HepG2 (cell line): ENCODE data around the gene ZNF865. TPM values are rescaled to one million over a fixed set of nuclear protein-coding genes. Genes with fewer than 3 reads are reported as not detected.

ENCODE experiments used
- ATAC-seq: fragments of 200-7000 bp; cut with Tn5 transposase; 3 replicates; pipeline ENCODE4 v1.9.1; 2020; ENCODE audit warnings: mild to moderate bottlenecking, moderate library complexity
- BruUV-seq: library from RNA; stranded (reverse); fragments of 400-500 nt; replicated peaks from 2 replicates; lab custom pipeline; 2021; lab: Mats Ljungman, UMichigan
- CTCF ChIA-PET: fragments of 300-600 bp; formaldehyde crosslinking; extraction: SDS; loops from one replicate; lab custom pipeline; 2021; ENCODE audit warnings: low total read pairs, inconsistent platforms, low intra/inter-chr PET ratio; lab: Yijun Ruan, JAX
- POLR2A ChIA-PET: fragments of 350-600 bp; sonication (Branson Sonifier 250); formaldehyde crosslinking; loops from one replicate; lab custom pipeline; 2020; ENCODE audit warnings: antibody characterized with exemption, inconsistent platforms; lab: Yijun Ruan, JAX
- DNase-seq: peaks from one replicate; pipeline ENCODE4 v3.0.0-alpha.2; 2015; ENCODE audit warnings: low spot score
- FAIRE-seq: peaks from 3 replicates; lab custom pipeline; 2011; peaks lifted over from hg19 to GRCh38; lab: Jason Lieb, UNC
- H2AFZ ChIP-seq: one replicate; pipeline ENCODE4 v1.6.1; 2011; ENCODE audit warnings: low read length, inconsistent platforms
- H3K27ac ChIP-seq: fragments of 300-600 bp; 3 replicates; pipeline ENCODE4 v1.8.0; 2011; ENCODE audit warnings: mixed run types, mild to moderate bottlenecking, mixed read lengths, low read length, inconsistent platforms; ENCODE audit not compliant: insufficient read depth; ENCODE audit errors: extremely low read length
- H3K27me3 ChIP-seq, 2 experiments: fragments of 200-600 bp in 1 of 2; 2 replicates in 1 of 2; 3 replicates in 1 of 2; pipeline versions ENCODE4 v1.6.0 to v1.8.0; 2011; ENCODE audit warnings: low read length in 2 of 2, mild to moderate bottlenecking in 2 of 2, moderate library complexity in 2 of 2, inconsistent platforms in 1 of 2; ENCODE audit not compliant: insufficient read depth in 2 of 2, control insufficient read depth in 1 of 2
- H3K36me3 ChIP-seq, 2 experiments: fragments of 200-600 bp in 1 of 2; replicated peaks in 1 of 2; 2 replicates in 1 of 2; 3 replicates in 1 of 2; pipeline versions ENCODE4 v1.5.1 to v1.8.0; 2011; ENCODE audit warnings: low read length in 2 of 2, inconsistent platforms in 1 of 2; ENCODE audit not compliant: insufficient read depth in 2 of 2, control insufficient read depth in 1 of 2
- H3K4me1 ChIP-seq: 2 replicates; pipeline ENCODE4 v1.5.1; 2012; ENCODE audit warnings: low read length, inconsistent platforms; ENCODE audit not compliant: insufficient read depth
- H3K4me2 ChIP-seq: 2 replicates; pipeline ENCODE4 v1.6.0; 2011; ENCODE audit warnings: low read depth, low read length, inconsistent platforms
- H3K4me3 ChIP-seq, 3 experiments: fragments of 200-600 bp in 1 of 3; sonication (generic), shearing (Covaris generic) in 1 of 3; replicated peaks in 1 of 3; 2 replicates each; pipeline ENCODE4 v1.5.1; 2011 to 2016; ENCODE audit warnings: low read length in 3 of 3, inconsistent platforms in 2 of 3, low read depth in 2 of 3, mild to moderate bottlenecking in 2 of 3, control low read depth in 1 of 3, mixed read lengths in 1 of 3; ENCODE audit not compliant: insufficient read depth in 1 of 3
- H3K79me2 ChIP-seq: one replicate; pipeline ENCODE4 v1.6.1; 2011; ENCODE audit warnings: low read length, inconsistent platforms; ENCODE audit not compliant: insufficient read depth
- H3K9ac ChIP-seq: 2 replicates; pipeline ENCODE4 v1.6.0; 2011; ENCODE audit warnings: mild to moderate bottlenecking, low read depth, low read length, inconsistent platforms; ENCODE audit not compliant: insufficient read depth
- H3K9me3 ChIP-seq: 2 replicates; pipeline ENCODE4 v1.5.1; 2012; ENCODE audit warnings: mild to moderate bottlenecking, low read length
- H4K20me1 ChIP-seq: 2 replicates; pipeline ENCODE4 v1.6.0; 2011; ENCODE audit warnings: inconsistent platforms, mild to moderate bottlenecking, low read length, moderate library complexity; ENCODE audit not compliant: insufficient read depth
- CEBPB ChIP-seq: IDR thresholded peaks from 2 replicates; pipeline ENCODE4 v1.6.1; 2011; ENCODE audit warnings: low read depth, low read length, improper control_type of control experiment, borderline replicate concordance
- CEBPG ChIP-seq: IDR thresholded peaks from 2 replicates; pipeline ENCODE4 v1.6.1; 2016
- FOXA1 ChIP-seq, 2 experiments: fragments of 450-650 bp in 1 of 2; sonication (generic) in 1 of 2; formaldehyde crosslinking in 1 of 2; IDR thresholded peaks; 2 replicates each; pipeline versions ENCODE4 v1.4.0 to v1.6.1; 2016 to 2020; ENCODE audit warnings: missing genetic modification reagents in 1 of 2
- FOXA3 ChIP-seq: IDR thresholded peaks from 2 replicates; pipeline ENCODE4 v1.6.1; 2016; ENCODE audit warnings: missing genetic modification reagents, missing compliant biosample characterization
- MEF2D ChIP-seq: sonication (generic); formaldehyde crosslinking; IDR thresholded peaks from 2 replicates; pipeline ENCODE4 v1.5.1; 2020; ENCODE audit warnings: mild to moderate bottlenecking, missing genetic modification reagents
- TEAD3 ChIP-seq: optimal IDR thresholded peaks from 2 replicates; pipeline ENCODE3; 2016; ENCODE audit warnings: borderline replicate concordance
- ZNF30 ChIP-seq: sonication (generic); formaldehyde crosslinking; IDR thresholded peaks from 2 replicates; pipeline ENCODE4 v1.5.0; 2020; ENCODE audit warnings: mild to moderate bottlenecking, missing genetic modification reagents
- WGBS: methylation state at CpG from one replicate; pipeline ENCODE4 v1.1.6; 2017; ENCODE audit warnings: low lambda C conversion rate; 5-methylcytosine and 5-hydroxymethylcytosine counted together
- in situ Hi-C: cut with HindIII; loops from 2 replicates; pipeline ENCODE4 v1.10.0; 2017; ENCODE audit warnings: low pct_unique_long_range_greater_than_20kb; ENCODE audit not compliant: extremely low pct_ligation_motif_present
- intact Hi-C: fragments of 100-400 bp; cut with micrococcal nuclease; formaldehyde crosslinking; loops from one replicate; pipeline ENCODE4 v1.10.0; 2022; ENCODE audit not compliant: unreplicated experiment
- polyA plus RNA-seq, 8 experiments: library from polyadenylated mRNA; depleted of rRNA in 3 of 8; stranded (reverse) in 7 of 8; unstranded in 1 of 8; fragments of >200 nt; fragmentation: Illumina TruSeq in 4 of 8; extraction: Trizol in 4 of 8; gene quantifications; 2 replicates each; pipeline versions ENCODE4 v1.2.1 to v1.2.3, GENCODE V29; 2011 to 2016; ENCODE audit warnings: low read depth in 4 of 8, missing spikeins in 1 of 8, mixed read lengths in 1 of 8; ENCODE audit not compliant: insufficient read depth in 1 of 8
- total RNA-seq, 5 experiments: library from RNA; depleted of rRNA; stranded (reverse); fragments of >200 nt; fragmentation: Illumina TruSeq; extraction: Trizol; gene quantifications; 2 replicates each; pipeline ENCODE4 v1.2.3, GENCODE V29; 2016; ENCODE audit warnings: low read depth in 1 of 5
- TF ChIP-seq, protein P1 (sequence below): IDR thresholded peaks from 2 replicates; pipeline ENCODE4 v1.6.1; 2016; ENCODE audit warnings: missing compliant biosample characterization, missing genetic modification reagents, borderline replicate concordance
- TF ChIP-seq, protein P2 (sequence below): sonication (generic); IDR thresholded peaks from 2 replicates; pipeline ENCODE4 v1.6.1; 2016; ENCODE audit warnings: low read depth, borderline replicate concordance
- TF ChIP-seq, protein P3 (sequence below): conservative IDR thresholded peaks from 2 replicates; pipeline ENCODE4 v1.6.1; 2018; ENCODE audit warnings: missing genetic modification reagents
- TF ChIP-seq, protein P4 (sequence below): sonication (generic); formaldehyde crosslinking; IDR thresholded peaks from 2 replicates; pipeline ENCODE4 v1.4.0; 2020; ENCODE audit warnings: missing genetic modification reagents

ZNF865 gene
- total and polyA plus RNA-seq, 2 of the 13 experiments (the other 11 are each of a cell fraction or from before 2014, with no cell fraction given): 0.93 to 1.0 TPM

- TF ChIP-seq, protein P1, sequence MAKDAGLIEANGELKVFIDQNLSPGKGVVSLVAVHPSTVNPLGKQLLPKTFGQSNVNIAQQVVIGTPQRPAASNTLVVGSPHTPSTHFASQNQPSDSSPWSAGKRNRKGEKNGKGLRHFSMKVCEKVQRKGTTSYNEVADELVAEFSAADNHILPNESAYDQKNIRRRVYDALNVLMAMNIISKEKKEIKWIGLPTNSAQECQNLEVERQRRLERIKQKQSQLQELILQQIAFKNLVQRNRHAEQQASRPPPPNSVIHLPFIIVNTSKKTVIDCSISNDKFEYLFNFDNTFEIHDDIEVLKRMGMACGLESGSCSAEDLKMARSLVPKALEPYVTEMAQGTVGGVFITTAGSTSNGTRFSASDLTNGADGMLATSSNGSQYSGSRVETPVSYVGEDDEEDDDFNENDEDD: no peak
- TF ChIP-seq MEF2D (CRISPR knock-in tag): 0 out of 2 replicates have a peak, but pooled peaks have one; percentile 3
- no peak for TF ChIP-seq FOXA1 (IDR thresholded peaks at IDR 0.05)
- TF ChIP-seq FOXA1 (CRISPR knock-in tag; IDR thresholded peaks at IDR 0.05): peak; percentile 63
- TF ChIP-seq FOXA3 (CRISPR knock-in tag): peak; percentile 34; the same call in 1 of the 2 replicates
These were observed 27.0 kb downstream of the ZNF865 start (continued) for GRCh38 chr19:55632463-55632834.

DNA sequence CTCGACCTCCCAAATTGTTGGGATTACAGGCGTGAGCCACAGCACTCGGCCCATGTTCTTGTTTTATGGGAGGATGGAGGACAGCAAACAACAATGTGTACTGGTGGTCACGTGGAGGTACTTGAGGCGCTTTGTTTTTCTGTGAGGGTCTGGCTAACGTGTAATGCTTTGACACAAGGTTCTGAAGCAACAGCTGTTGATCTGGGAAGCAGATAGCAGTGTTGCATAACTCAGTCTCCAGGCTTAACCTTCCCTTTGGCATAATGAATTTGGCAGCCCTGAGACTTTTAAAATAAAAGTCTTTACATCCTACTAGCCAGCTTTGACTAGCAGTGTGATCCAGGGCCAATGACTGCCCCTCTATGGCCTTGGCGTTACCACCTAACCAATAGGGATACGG, 28.4 kb downstream of the ZNF865 start:
- Histone ChIP-seq H3K4me3 (peak overlapping the region in 1 of 3 experiments; percentile 100; a peak in 1 of 6 replicates), H3K27me3 (no peaks in the 10 kb centered on the region; a peak in 1 of 5 replicates), H3K9ac (no peak overlapping the region), H2AFZ (no peak overlapping the region), H3K9me3 (no peaks in the 10 kb centered on the region), H4K20me1 (no peaks in the 10 kb centered on the region), H3K4me1 (peaks cover 40% of the 10 kb centered on the region), H3K79me2 (peaks cover 23% of the 10 kb centered on the region), H3K4me2 (peak overlapping the region; percentile 98), H3K27ac (no peak overlapping the region), H3K36me3 (no peaks in the 10 kb centered on the region)
- ChIA-PET CTCF (interaction anchor here (1.2 kb wide), 1 partner anchor 20 kb away, joined by 4 read pairs; no protein-coding TSS in a partner anchor), POLR2A (interaction anchor here (0.8 to 3.0 kb wide), 5 partner anchors 9 to 158 kb away, joined by 3 to 12 read pairs (median 9); partner anchors contain the start of genes FIZ1, U2AF2, ZNF581 and ZNF628)
- no peak for DNase-seq
- no peak for ATAC-seq
- no TSS peak for BruUV-seq
- WGBS: 62% methylated on average over 8 of the region's 8 CpGs
- in situ Hi-C loops (no loop called here), intact Hi-C loops (loop anchor here (5.0 to 10.0 kb wide), 2 partner anchors 49 to 173 kb away; partner anchors contain the start of gene ZNF579)
- FAIRE-seq: no peak
- TF ChIP-seq, protein P2, sequence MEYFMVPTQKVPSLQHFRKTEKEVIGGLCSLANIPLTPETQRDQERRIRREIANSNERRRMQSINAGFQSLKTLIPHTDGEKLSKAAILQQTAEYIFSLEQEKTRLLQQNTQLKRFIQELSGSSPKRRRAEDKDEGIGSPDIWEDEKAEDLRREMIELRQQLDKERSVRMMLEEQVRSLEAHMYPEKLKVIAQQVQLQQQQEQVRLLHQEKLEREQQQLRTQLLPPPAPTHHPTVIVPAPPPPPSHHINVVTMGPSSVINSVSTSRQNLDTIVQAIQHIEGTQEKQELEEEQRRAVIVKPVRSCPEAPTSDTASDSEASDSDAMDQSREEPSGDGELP: peak; percentile 33; the same call in 1 of the 2 replicates
- TF ChIP-seq CEBPB (peak; percentile 59), TEAD3 (CRISPR knock-in tag) (peak; percentile 34), ZNF30 (CRISPR knock-in tag) (no peak), CEBPG (CRISPR knock-in tag) (peak; percentile 37; the same call in 1 of the 2 replicates)
- TF ChIP-seq, protein P3, sequence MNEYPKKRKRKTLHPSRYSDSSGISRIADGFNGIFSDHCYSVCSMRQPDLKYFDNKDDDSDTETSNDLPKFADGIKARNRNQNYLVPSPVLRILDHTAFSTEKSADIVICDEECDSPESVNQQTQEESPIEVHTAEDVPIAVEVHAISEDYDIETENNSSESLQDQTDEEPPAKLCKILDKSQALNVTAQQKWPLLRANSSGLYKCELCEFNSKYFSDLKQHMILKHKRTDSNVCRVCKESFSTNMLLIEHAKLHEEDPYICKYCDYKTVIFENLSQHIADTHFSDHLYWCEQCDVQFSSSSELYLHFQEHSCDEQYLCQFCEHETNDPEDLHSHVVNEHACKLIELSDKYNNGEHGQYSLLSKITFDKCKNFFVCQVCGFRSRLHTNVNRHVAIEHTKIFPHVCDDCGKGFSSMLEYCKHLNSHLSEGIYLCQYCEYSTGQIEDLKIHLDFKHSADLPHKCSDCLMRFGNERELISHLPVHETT (CRISPR knock-in tag): no peak
- TF ChIP-seq, protein P4, sequence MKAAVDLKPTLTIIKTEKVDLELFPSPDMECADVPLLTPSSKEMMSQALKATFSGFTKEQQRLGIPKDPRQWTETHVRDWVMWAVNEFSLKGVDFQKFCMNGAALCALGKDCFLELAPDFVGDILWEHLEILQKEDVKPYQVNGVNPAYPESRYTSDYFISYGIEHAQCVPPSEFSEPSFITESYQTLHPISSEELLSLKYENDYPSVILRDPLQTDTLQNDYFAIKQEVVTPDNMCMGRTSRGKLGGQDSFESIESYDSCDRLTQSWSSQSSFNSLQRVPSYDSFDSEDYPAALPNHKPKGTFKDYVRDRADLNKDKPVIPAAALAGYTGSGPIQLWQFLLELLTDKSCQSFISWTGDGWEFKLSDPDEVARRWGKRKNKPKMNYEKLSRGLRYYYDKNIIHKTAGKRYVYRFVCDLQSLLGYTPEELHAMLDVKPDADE (CRISPR knock-in tag): no peak
